ENCODE results near the gene HLA-E. TPM values are rescaled to one million over a fixed set of nuclear protein-coding genes. Genes with fewer than 3 reads are reported as not detected.
"Not testable (repeated sequence)": the region's sequence is repeated elsewhere in the genome, so short reads cannot be mapped to it uniquely, and the experiment has no call there.

Gene HLA-E
- polyA plus RNA-seq, 3 donors = 870 to 944 (median 893) TPM

GRCh38 chr6:30470968-30471367 lies 18.3 kb upstream of the HLA-E start:
- Histone ChIP-seq H3K4me1 (ENCODE audit: control insufficient read depth in 1 of 2, insufficient read depth in 2 of 2, low read length in 2 of 2) (peaks cover 10% of the 10 kb centered on the region in 2 donors), H3K27ac (ENCODE audit: low read depth in 1 of 2, low read length in 2 of 2) (no peak overlapping the region), H3K4me3 (replicated peaks in 1 of 3; ENCODE audit: low read depth in 2 of 3, low read length in 3 of 3) (no peak overlapping the region), H3K4me2 (replicated peaks; ENCODE audit: extremely low read depth, low read length, poor library complexity, severe bottlenecking) (no peak overlapping the region), H3K27me3 (ENCODE audit: control insufficient read depth in 2 of 2, insufficient read depth in 2 of 2, low read length in 2 of 2) (peaks cover 68 to 74% of the 10 kb centered on the region in 2 donors), H3K9me3 (replicated peaks in 1 of 2; ENCODE audit: control insufficient read depth in 1 of 2, insufficient read depth in 1 of 2, low read length in 2 of 2) (peaks cover 0 to 20% of the 10 kb centered on the region in 2 donors), H3K36me3 (replicated peaks in 1 of 2; ENCODE audit: control insufficient read depth in 1 of 2, insufficient read depth in 2 of 2, low read length in 2 of 2) (no peaks in the 10 kb centered on the region), H3K79me2 (ENCODE audit: insufficient read depth, low read length) (no peaks in the 10 kb centered on the region), H2AFZ (ENCODE audit: insufficient read depth, low read depth, low read length, poor library complexity, severe bottlenecking) (no peak overlapping the region), H4K20me1 (ENCODE audit: insufficient read depth, low read length) (peaks cover 12% of the 10 kb centered on the region), H3K9ac (ENCODE audit: insufficient read depth, low read length, poor library complexity, severe bottlenecking) (no peak overlapping the region)
- DNase-seq = no peak
- Mint-ChIP-seq H3K4me1 (peaks cover 11% of the 10 kb centered on the region), H3K4me3 (peak overlapping the region in 1 of 2 donors; percentile 67), H3K27me3 (ENCODE audit: low read depth in 3 of 3) (peaks cover 77 to 90% (median 84%) of the 10 kb centered on the region in 3 donors), H3K9me3 (peaks cover 6 to 44% (median 30%) of the 10 kb centered on the region in 7 donors), H3K36me3 (peaks cover 7 to 10% of the 10 kb centered on the region in 2 donors), H3K27ac (no peak overlapping the region)
- no peak for TF ChIP-seq CTCF (IDR thresholded peaks at IDR 0.05)
- WGBS (ENCODE audit: insufficient coverage) = no CpG with 5 or more reads among the region's 1 CpG
- intact Hi-C loops (cut with micrococcal nuclease) = loop anchor here in 1 of 2 donors (10.0 kb wide), 1 partner anchor 604 kb away; no protein-coding TSS in a partner anchor

- Mint-ChIP-seq H3K27me3 (ENCODE audit: low read depth in 3 of 3) (peaks cover 80 to 93% (median 90%) of the 10 kb centered on the region in 3 donors), H3K4me3 (peak overlapping the region in 1 of 2 donors; percentile 71), H3K9me3 (peaks cover 6 to 44% (median 26%) of the 10 kb centered on the region in 7 donors)
- WGBS (ENCODE audit: insufficient coverage) = no CpG with 5 or more reads among the region's 26 CpGs
- not testable (repeated sequence) for H3K36me3 Mint-ChIP-seq; H3K4me1 ChIP-seq (ENCODE audit: control insufficient read depth in 1 of 2, insufficient read depth in 2 of 2, low read length in 2 of 2); H3K27ac Mint-ChIP-seq; H4K20me1 ChIP-seq (ENCODE audit: insufficient read depth, low read length); H3K4me2 ChIP-seq (replicated peaks; ENCODE audit: extremely low read depth, low read length, poor library complexity, severe bottlenecking); H3K79me2 ChIP-seq (ENCODE audit: insufficient read depth, low read length); H3K4me1 Mint-ChIP-seq; H3K9ac ChIP-seq (ENCODE audit: insufficient read depth, low read length, poor library complexity, severe bottlenecking); DNase-seq; H3K27ac ChIP-seq (ENCODE audit: low read depth in 1 of 2, low read length in 2 of 2); H2AFZ ChIP-seq (ENCODE audit: insufficient read depth, low read depth, low read length, poor library complexity, severe bottlenecking); H3K36me3 ChIP-seq (replicated peaks in 1 of 2; ENCODE audit: control insufficient read depth in 1 of 2, insufficient read depth in 2 of 2, low read length in 2 of 2); H3K4me3 ChIP-seq (replicated peaks in 1 of 3; ENCODE audit: low read depth in 2 of 3, low read length in 3 of 3)
- Histone ChIP-seq H3K27me3 (ENCODE audit: control insufficient read depth in 2 of 2, insufficient read depth in 2 of 2, low read length in 2 of 2) (peaks cover 68 to 74% of the 10 kb centered on the region in 2 donors), H3K9me3 (replicated peaks in 1 of 2; ENCODE audit: control insufficient read depth in 1 of 2, insufficient read depth in 1 of 2, low read length in 2 of 2) (peaks cover 0 to 15% of the 10 kb centered on the region in 2 donors)
- intact Hi-C loops (cut with micrococcal nuclease) = loop anchor here in 1 of 2 donors (10.0 kb wide), 1 partner anchor 600 kb away; no protein-coding TSS in a partner anchor
Measured at GRCh38 chr6:30475116-30475515, 14.2 kb upstream of the HLA-E start.

Data from CD14-positive monocyte (primary cell).